ENCODE data around the gene SNAP91. TPM values are rescaled to one million over a fixed set of nuclear protein-coding genes. Genes with fewer than 3 reads are reported as not detected.

SNAP91 gene
- total and polyA plus RNA-seq, 2 donors: 0.66 TPM

DNA sequence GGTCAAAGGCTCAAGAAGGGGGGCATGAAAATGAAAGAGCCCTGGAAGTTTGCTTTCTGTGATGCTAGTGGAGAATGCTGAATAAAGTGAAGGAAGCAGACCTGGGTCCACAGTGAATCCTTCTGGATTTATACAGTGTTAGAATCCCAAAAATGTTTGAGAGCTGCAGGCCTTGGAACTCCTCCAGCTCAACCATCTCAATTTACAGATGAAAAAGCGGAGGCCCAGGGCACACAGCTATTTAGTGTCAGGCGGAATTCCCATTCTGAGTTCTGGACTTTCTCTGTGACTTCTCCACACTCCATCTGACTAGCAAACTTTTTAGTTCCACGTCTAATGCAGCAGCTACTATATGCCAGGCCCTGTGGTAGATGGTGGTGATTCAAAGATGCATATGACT lies 198.1 kb downstream of the SNAP91 start:
- 94% methylated on average over 3 of the region's 3 CpGs for WGBS
- H3K27me3 ChIP-seq (ENCODE audit: control insufficient read depth in 2 of 2, insufficient read depth in 1 of 2, low read length in 1 of 2): peaks cover 13 to 22% of the 10 kb centered on the region in 2 donors
- no peaks in the 10 kb centered on the region for H3K36me3 ChIP-seq (ENCODE audit: control insufficient read depth in 2 of 2, insufficient read depth in 2 of 2, low read length in 1 of 2)
- no peak for DNase-seq (ENCODE audit: low read depth in 6 of 9, low spot score in 9 of 9)
- H3K9me3 ChIP-seq (ENCODE audit: control insufficient read depth in 2 of 2, insufficient read depth in 1 of 2, low read length in 1 of 2): no peaks in the 10 kb centered on the region
- H3K27ac ChIP-seq (ENCODE audit: low read depth in 1 of 2, low read length in 1 of 2): no peak overlapping the region
- no peak overlapping the region for H3K4me3 ChIP-seq (ENCODE audit: low read length in 2 of 2)
- H3K4me1 ChIP-seq (ENCODE audit: control insufficient read depth in 2 of 2, insufficient read depth in 2 of 2, low read length in 2 of 2): no peaks in the 10 kb centered on the region

DNA sequence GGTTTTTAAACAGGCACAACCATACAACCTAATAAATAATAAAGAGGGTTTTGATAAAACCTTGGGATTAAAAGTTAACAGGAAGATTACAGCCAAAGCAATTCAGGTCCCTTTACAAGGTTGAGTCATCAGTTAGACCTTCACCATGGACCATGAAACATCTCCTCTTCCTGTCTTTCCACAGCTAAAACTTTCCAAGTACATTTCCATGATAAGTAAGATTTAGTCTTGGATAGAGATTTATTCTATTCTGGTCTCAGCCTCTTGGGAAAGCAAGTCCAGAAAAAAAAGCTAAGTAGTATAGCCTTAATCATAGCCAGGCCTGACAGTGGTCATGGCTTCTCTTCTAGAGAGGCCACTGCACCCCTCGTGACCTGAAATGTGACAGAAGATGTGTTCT lies 199.5 kb downstream of the SNAP91 start:
- no peak for DNase-seq (ENCODE audit: low read depth in 6 of 9, low spot score in 9 of 9)
- peaks cover 13 to 22% of the 10 kb centered on the region in 2 donors for H3K27me3 ChIP-seq (ENCODE audit: control insufficient read depth in 2 of 2, insufficient read depth in 1 of 2, low read length in 1 of 2)
- H3K4me1 ChIP-seq (ENCODE audit: control insufficient read depth in 2 of 2, insufficient read depth in 2 of 2, low read length in 2 of 2): no peaks in the 10 kb centered on the region
- WGBS: 94% methylated on average over 1 of the region's 1 CpG
- no peak overlapping the region for H3K4me3 ChIP-seq (ENCODE audit: low read length in 2 of 2)
- no peak overlapping the region for H3K27ac ChIP-seq (ENCODE audit: low read depth in 1 of 2, low read length in 1 of 2)
- H3K9me3 ChIP-seq (ENCODE audit: control insufficient read depth in 2 of 2, insufficient read depth in 1 of 2, low read length in 1 of 2): no peaks in the 10 kb centered on the region
- H3K36me3 ChIP-seq (ENCODE audit: control insufficient read depth in 2 of 2, insufficient read depth in 2 of 2, low read length in 1 of 2): no peaks in the 10 kb centered on the region

- no peak overlapping the region for H3K4me3 ChIP-seq (ENCODE audit: low read length in 2 of 2)
- H3K36me3 ChIP-seq (ENCODE audit: control insufficient read depth in 2 of 2, insufficient read depth in 2 of 2, low read length in 1 of 2): no peaks in the 10 kb centered on the region
- H3K27ac ChIP-seq (ENCODE audit: low read depth in 1 of 2, low read length in 1 of 2): no peak overlapping the region
- no peaks in the 10 kb centered on the region for H3K4me1 ChIP-seq (ENCODE audit: control insufficient read depth in 2 of 2, insufficient read depth in 2 of 2, low read length in 2 of 2)
- no peaks in the 10 kb centered on the region for H3K9me3 ChIP-seq (ENCODE audit: control insufficient read depth in 2 of 2, insufficient read depth in 1 of 2, low read length in 1 of 2)
- no peaks in the 10 kb centered on the region for H3K27me3 ChIP-seq (ENCODE audit: control insufficient read depth in 2 of 2, insufficient read depth in 1 of 2, low read length in 1 of 2)
- 92% methylated on average over 4 of the region's 4 CpGs for WGBS
- DNase-seq (ENCODE audit: low read depth in 6 of 9, low spot score in 9 of 9): no peak
These were observed 203.5 kb downstream of the SNAP91 start for GRCh38 chr6:83505356-83505755.

Other genes starting within 250 kb of the SNAP91 start
- gene PRSS35, start 196.6 kb downstream of the SNAP91 start, total RNA-seq: 1.7 TPM
- gene PRSS35, start 196.6 kb downstream of the SNAP91 start, polyA plus RNA-seq: 0.68 TPM
- gene RIPPLY2, start 144.3 kb upstream of the SNAP91 start, total RNA-seq: 0.28 TPM
- gene RIPPLY2, start 144.3 kb upstream of the SNAP91 start, polyA plus RNA-seq: 0.23 TPM
- 20.2 TPM for gene CYB5R4, start 150.6 kb upstream of the SNAP91 start, total RNA-seq
- gene CYB5R4, start 150.6 kb upstream of the SNAP91 start, polyA plus RNA-seq: 10.7 TPM

Measured in thymus (tissue), 11 donors.